Measurements from ENCODE around the gene ZBED1. TPM values are rescaled to one million over a fixed set of nuclear protein-coding genes. Genes with fewer than 3 reads are reported as not detected.

ZBED1 gene
- total RNA-seq, 6 experiments from 2014 or later: 21.7 to 44.6 (median 36.9) TPM

DNA sequence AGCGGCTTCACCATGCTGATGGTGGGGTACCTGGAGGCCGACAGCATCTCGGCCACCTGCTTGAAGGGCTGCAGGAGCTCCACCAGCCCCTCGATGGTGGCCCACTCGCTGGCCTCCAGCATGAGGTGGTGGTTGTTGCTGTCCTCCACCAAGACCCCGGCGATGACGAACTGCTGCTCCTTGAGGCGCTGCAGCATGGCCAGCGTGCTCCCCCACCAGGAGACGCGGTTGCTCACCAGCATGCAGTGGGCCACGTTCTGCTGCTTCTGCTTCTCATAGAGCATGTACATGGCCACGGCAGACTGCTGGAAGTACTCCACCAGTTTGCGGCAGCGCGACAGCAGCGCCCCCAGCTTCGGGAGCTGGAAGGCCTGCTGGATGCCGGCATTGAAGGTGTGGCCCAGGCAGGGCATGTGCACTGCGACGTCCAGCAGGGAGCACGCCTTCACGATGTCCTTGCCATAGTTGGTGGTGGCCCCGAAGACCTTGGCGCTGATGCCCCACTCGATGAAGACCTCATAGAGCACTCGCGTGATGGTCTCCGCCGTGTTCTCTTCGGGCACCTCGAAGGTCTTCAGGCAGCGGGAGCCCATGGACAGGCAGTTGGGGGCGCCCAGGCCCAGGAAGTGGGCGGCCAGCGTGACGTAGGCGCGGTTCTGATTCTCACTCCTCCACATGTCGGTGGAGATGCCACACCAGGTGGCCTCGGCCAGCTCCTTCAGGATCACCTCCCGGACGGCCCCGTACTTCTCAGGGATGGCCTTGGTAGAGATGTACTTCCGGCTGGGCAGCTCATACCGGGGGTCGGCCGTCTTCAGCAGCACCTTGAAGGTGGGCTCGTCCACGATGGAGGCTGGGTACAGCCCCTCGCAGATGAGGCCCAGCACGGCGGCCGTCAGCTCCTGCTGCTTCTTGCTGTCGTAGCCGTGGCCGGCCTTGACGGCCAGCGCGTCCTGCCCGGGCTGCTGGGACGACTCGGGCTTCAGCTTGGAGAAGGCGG, 11.0 kb downstream of the ZBED1 start:
- no peaks in the 10 kb centered on the region for H3K27me3 ChIP-seq
- peaks cover 0 to 41% (median 24%) of the 10 kb centered on the region in 4 donors for H3K36me3 ChIP-seq
- intact Hi-C loops (cut with DNase I): no loop called here
- WGBS (ENCODE audit: insufficient coverage, low coverage, low lambda C conversion rate, missing lambda C conversion rate): 70% methylated on average over 4 of the region's 65 CpGs
- no peak overlapping the region for H3K27ac ChIP-seq
- H3K4me3 ChIP-seq: no peak overlapping the region
- peak in 2 of 4 donors; percentile 9 to 20 for ATAC-seq
- TF ChIP-seq POLR2A (IDR thresholded peaks at IDR 0.05): no peak
- TF ChIP-seq, protein P1, sequence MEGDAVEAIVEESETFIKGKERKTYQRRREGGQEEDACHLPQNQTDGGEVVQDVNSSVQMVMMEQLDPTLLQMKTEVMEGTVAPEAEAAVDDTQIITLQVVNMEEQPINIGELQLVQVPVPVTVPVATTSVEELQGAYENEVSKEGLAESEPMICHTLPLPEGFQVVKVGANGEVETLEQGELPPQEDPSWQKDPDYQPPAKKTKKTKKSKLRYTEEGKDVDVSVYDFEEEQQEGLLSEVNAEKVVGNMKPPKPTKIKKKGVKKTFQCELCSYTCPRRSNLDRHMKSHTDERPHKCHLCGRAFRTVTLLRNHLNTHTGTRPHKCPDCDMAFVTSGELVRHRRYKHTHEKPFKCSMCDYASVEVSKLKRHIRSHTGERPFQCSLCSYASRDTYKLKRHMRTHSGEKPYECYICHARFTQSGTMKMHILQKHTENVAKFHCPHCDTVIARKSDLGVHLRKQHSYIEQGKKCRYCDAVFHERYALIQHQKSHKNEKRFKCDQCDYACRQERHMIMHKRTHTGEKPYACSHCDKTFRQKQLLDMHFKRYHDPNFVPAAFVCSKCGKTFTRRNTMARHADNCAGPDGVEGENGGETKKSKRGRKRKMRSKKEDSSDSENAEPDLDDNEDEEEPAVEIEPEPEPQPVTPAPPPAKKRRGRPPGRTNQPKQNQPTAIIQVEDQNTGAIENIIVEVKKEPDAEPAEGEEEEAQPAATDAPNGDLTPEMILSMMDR (IDR thresholded peaks at IDR 0.05): no peak
- H3K4me1 ChIP-seq: no peaks in the 10 kb centered on the region
- DNase-seq: peak in 1 of 3 donors; percentile 46
- H3K9me3 ChIP-seq: no peaks in the 10 kb centered on the region

DNA sequence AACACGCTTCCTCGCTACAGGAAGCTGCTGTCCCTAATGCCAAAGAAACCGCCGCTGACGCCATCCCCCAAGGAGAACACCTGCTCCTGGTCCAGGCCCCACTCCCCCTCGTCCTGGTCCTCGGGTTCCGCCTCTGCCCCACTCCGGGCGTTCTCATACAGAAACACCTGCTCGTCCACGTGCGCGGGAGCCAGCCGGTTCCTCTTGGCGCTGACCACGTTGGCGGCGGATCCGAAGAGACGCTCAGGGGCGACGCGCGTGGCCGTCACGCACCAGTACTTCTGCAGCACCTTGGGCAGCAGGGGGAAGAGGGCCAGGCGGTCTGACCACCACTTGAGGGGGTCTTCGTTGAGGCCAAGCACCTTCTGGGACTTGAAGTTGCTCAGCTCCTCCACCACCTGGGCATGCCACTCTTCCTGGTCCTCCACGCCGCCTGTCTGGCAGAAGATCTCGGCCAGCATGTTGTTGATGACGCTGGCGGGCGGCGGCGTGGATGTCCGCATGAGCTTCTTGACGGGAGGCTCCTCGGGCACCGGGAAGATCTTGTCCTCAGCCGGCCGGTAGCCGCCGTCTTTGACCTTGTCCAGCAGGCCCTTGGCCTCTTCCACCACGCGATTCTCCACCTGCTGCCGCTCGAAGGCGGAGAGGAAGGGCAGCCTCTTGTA, 12.0 kb downstream of the ZBED1 start:
- Histone ChIP-seq H3K36me3 (peaks cover 0 to 41% (median 24%) of the 10 kb centered on the region in 4 donors), H3K27me3 (no peaks in the 10 kb centered on the region), H3K27ac (no peak overlapping the region), H3K9me3 (no peaks in the 10 kb centered on the region), H3K4me3 (no peak overlapping the region), H3K4me1 (no peaks in the 10 kb centered on the region)
- TF ChIP-seq POLR2A (IDR thresholded peaks at IDR 0.05): no peak
- TF ChIP-seq, protein P1 (IDR thresholded peaks at IDR 0.05): no peak
- no peak for ATAC-seq
- peak in 1 of 3 donors; percentile 54 for DNase-seq
- WGBS (ENCODE audit: insufficient coverage, low coverage, low lambda C conversion rate, missing lambda C conversion rate): 93% methylated on average over 15 of the region's 50 CpGs
- intact Hi-C loops (cut with DNase I): no loop called here

DNA sequence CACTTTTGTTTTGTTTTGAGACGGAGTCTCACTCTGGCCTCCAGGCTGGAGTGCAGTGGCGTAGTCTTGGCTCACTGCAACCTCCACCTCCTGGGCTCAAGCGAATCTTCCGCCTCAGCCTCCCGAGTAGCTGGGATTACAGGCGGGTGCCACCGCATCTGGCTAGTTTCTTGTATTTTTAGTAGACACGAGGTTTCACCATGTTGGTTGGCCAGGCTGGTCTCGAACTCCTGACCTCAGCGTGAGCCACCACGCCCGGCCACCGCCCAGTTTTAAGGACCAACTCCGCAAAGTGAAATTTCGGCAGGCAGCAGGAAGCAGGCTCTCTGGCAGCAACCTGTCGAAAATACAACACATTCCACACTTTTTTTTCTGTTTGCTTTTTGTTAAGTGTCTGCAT, 13.4 kb downstream of the ZBED1 start:
- intact Hi-C loops (cut with DNase I): no loop called here
- peaks cover 0 to 41% (median 24%) of the 10 kb centered on the region in 4 donors for H3K36me3 ChIP-seq
- no peak for ATAC-seq

DNA sequence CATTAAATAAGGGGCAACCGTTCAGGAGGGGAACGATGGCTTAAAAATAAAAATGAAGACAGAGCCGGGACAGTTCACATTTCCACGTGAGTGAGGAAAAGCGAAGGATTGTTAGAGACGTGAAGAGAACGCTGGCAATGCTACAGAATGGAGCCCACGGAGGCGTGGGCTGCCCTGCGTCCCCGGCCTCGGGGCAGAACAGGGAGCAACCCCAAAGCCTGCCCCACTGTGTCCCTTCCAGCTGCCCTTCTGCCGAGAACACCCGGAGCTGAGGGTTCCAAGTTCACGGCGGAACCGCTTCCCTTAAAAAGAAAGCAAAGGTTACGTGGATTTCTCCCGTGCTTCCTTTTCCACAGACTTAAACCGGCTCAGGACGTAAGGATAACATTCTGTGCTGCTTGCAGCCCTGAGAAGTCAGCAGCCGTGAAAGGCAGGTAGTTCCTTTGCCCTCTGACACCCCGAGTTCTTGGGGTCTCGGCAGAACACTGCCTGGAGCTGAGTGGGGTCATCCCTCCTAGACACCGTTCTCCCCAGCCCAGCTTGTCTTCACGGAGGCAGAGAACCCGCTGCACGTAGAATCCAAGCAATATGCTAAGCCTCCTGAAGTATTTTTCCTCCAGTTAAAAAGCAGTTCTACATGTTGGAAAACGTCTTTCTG, 14.2 kb downstream of the ZBED1 start:
- intact Hi-C loops (cut with DNase I): no loop called here
- WGBS (ENCODE audit: insufficient coverage, low coverage, low lambda C conversion rate, missing lambda C conversion rate): 83% methylated on average over 18 of the region's 29 CpGs
- no peaks in the 10 kb centered on the region for H3K27me3 ChIP-seq

More for the DNA sequence above, 13.4 kb downstream of the ZBED1 start:
- Histone ChIP-seq H3K4me3 (no peak overlapping the region), H3K27me3 (no peaks in the 10 kb centered on the region), H3K27ac (no peak overlapping the region), H3K4me1 (no peaks in the 10 kb centered on the region), H3K9me3 (no peaks in the 10 kb centered on the region)
- TF ChIP-seq, protein P1 (IDR thresholded peaks at IDR 0.05): no peak
- no peak for TF ChIP-seq POLR2A (IDR thresholded peaks at IDR 0.05)
- peak in 1 of 3 donors; percentile 19 for DNase-seq
- 79% methylated on average over 8 of the region's 16 CpGs for WGBS (ENCODE audit: insufficient coverage, low coverage, low lambda C conversion rate, missing lambda C conversion rate)

More for the DNA sequence above, 14.2 kb downstream of the ZBED1 start:
- H3K4me1 ChIP-seq: no peaks in the 10 kb centered on the region
- ATAC-seq (no peak), DNase-seq (peak in 1 of 3 donors; percentile 24)
- H3K4me3 ChIP-seq: no peak overlapping the region
- no peak for TF ChIP-seq POLR2A (IDR thresholded peaks at IDR 0.05)
- TF ChIP-seq, protein P1 (IDR thresholded peaks at IDR 0.05): no peak
- no peak overlapping the region for H3K27ac ChIP-seq
- H3K36me3 ChIP-seq: peaks cover 0 to 41% (median 24%) of the 10 kb centered on the region in 4 donors
- H3K9me3 ChIP-seq: no peaks in the 10 kb centered on the region

Data from right lobe of liver (tissue), 6 donors.